Measurements from ENCODE around the gene EHMT1.
A peak's percentile ranks its signal among the peaks of the same experiment; 100 is the strongest.

The EHMT1 gene

GRCh38 chr9:137764981-137765380 lies 146.2 kb downstream of the EHMT1 start:
- H3K4me3 ChIP-seq (ENCODE audit: low read depth, low read length), result no peak overlapping the region
- DNase-seq (ENCODE audit: low read depth), result no peak
- in situ Hi-C loops (cut with HindIII; ENCODE audit: low sequenced_read_pairs), result no loop called here
- no peak for TF ChIP-seq CTCF (IDR thresholded peaks at IDR 0.05; ENCODE audit: low read depth, low read length, missing control alignments)

DNA sequence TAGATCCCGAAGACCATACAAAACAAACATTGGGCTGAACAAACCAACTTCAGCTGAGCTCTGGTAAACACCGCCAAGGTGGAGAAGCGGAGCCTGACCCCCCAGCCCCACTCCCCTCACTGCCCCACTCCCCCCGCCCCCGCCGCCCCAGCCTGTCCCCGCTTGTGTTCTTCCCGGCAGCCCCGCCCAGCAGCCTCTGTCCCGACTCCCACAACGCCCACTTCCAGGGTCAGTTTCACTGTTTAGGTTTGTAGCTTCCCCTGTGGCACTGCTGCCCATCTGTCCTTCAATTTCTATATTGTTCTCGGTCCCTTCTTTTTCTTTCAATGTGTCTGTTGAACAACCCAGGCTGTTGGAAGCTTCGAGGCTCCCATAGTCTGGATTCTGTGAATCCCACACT lies 146.7 kb downstream of the EHMT1 start:
- in situ Hi-C loops (cut with HindIII; ENCODE audit: low sequenced_read_pairs), result no loop called here
- no peak for TF ChIP-seq CTCF (IDR thresholded peaks at IDR 0.05; ENCODE audit: low read depth, low read length, missing control alignments)
- H3K4me3 ChIP-seq (ENCODE audit: low read depth, low read length), result no peak overlapping the region
- DNase-seq (ENCODE audit: low read depth), result no peak

DNA sequence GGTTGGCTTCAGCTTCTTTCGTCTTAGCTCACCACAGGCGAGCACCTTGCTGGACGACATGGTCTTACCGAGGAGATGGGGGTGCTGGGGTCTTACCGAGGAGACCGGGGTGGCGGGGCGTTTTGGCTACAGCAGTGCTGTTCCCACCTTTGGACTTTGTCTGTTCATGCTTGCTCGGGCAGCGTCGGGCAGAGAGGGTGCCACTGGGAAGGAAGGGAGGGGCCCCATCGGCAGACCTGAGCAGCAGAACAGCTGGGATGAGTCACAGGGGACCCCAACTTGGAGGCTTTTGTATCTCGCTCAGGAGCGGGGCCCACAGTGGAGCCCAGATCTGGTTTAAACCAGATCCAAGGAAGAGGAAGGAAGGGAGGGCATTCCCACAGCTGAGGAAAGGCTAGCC lies 152.8 kb downstream of the EHMT1 start:
- in situ Hi-C loops (cut with HindIII; ENCODE audit: low sequenced_read_pairs), result no loop called here

DNA sequence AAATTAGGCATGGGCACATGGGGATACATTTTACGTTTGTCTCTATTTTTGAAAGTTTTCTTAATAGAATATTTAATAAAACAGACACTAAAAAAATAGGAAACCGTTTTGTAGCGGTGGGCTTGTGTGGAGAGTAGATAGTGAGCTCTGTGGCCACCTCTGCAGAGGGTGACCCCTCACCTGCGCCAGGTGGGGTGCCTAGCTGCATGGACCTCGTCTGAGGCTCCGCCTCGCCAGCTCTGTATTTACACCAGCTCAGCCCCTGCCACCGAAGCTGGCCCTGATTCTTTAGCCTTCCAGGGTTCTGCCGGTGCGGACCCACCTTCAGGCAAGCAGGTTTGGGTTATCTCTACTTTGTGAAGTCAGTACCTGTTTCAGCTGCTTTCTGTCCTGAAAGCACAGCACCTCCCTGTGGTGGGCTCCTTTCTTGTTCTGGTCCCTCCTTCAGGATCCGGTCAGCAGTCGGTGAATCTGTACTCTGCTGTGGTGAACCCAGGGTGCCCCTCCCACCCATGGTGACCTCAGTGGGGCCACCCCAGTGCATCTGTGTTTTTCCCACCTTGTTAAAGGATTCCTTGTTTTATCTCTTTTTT lies 153.6 kb downstream of the EHMT1 start:
- in situ Hi-C loops (cut with HindIII; ENCODE audit: low sequenced_read_pairs), result no loop called here
- H3K4me3 ChIP-seq (ENCODE audit: low read depth, low read length), result no peak overlapping the region
- TF ChIP-seq CTCF (IDR thresholded peaks at IDR 0.05; ENCODE audit: low read depth, low read length, missing control alignments), result peak; percentile 25
- no peak for DNase-seq (ENCODE audit: low read depth)

More for the DNA sequence above, 152.8 kb downstream of the EHMT1 start:
- no peak for DNase-seq (ENCODE audit: low read depth)
- no peak for TF ChIP-seq CTCF (IDR thresholded peaks at IDR 0.05; ENCODE audit: low read depth, low read length, missing control alignments)
- H3K4me3 ChIP-seq (ENCODE audit: low read depth, low read length), result no peak overlapping the region

GRCh38 chr9:137774775-137775386 lies 156.1 kb downstream of the EHMT1 start:
- no peak for TF ChIP-seq CTCF (IDR thresholded peaks at IDR 0.05; ENCODE audit: low read depth, low read length, missing control alignments)
- no peak overlapping the region for H3K4me3 ChIP-seq (ENCODE audit: low read depth, low read length)
- DNase-seq (ENCODE audit: low read depth), result no peak
- in situ Hi-C loops (cut with HindIII; ENCODE audit: low sequenced_read_pairs), result no loop called here

DNA sequence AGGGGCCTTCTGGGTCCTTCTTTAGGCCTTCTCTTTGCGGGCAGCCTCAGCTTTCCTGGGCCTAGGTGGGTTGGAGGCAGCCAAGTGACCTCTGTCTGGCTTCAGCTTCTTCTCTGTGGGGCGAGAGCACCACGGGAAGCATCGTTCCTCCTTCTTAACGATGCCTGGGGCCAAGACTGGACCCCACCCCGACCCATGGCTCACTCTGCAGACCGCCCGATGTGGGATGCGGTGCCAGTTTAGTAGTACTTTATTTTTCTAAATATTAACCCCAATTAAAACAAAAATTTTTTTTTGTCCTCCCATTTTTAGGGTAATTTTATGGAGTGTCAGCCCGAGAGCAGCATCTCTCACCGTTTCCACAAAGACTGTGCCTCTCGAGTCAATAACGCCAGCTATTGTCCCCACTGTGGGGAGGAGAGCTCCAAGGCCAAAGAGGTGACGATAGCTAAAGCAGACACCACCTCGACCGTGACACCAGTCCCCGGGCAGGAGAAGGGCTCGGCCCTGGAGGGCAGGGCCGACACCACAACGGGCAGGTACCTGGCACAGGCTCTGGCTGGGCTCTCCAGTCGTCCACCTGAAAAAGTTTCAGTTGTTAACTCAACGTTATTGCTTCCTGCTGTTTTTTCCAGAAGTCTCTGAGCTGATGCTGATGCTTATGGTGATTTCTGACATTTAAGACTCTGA lies 157.6 kb downstream of the EHMT1 start:
- DNase-seq (ENCODE audit: low read depth), result no peak
- in situ Hi-C loops (cut with HindIII; ENCODE audit: low sequenced_read_pairs), result no loop called here
- H3K4me3 ChIP-seq (ENCODE audit: low read depth, low read length), result no peak overlapping the region
- TF ChIP-seq CTCF (IDR thresholded peaks at IDR 0.05; ENCODE audit: low read depth, low read length, missing control alignments), result no peak

Measured in astrocyte of the cerebellum (primary cell).